Measurements from ENCODE around the gene STK36. TPM values are rescaled to one million over a fixed set of nuclear protein-coding genes. Genes with fewer than 3 reads are reported as not detected.

Gene STK36
- total RNA-seq, 1 experiment from 2014 or later, result 48.6 TPM

DNA sequence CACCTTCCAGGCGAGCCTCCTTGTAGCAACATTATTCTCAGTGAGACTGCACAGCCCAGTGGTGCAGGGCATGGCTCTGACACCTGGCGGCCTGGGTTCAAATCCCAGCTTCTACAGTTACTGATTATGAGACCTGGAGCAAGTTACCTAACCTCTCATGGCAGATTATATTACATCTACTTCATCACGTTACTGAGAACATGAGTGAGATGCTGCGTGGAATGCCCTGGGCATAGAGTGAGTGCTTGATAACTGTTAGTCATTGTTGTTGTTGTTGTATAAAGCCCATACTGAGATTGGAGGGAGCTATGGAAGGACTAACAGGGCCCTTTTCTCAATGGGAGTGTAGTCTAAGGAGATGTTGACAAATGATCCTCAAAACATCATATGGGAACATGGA is 45.5 kb upstream of the STK36 start:
- CTCF ChIA-PET, result interaction anchor here (0.6 kb wide), 1 partner anchor 183 kb away, joined by 5 read pairs; no protein-coding TSS in a partner anchor
- in situ Hi-C loops (cut with HindIII; ENCODE audit: low pct_unique_long_range_greater_than_20kb, low sequenced_read_pairs), result no loop called here

DNA sequence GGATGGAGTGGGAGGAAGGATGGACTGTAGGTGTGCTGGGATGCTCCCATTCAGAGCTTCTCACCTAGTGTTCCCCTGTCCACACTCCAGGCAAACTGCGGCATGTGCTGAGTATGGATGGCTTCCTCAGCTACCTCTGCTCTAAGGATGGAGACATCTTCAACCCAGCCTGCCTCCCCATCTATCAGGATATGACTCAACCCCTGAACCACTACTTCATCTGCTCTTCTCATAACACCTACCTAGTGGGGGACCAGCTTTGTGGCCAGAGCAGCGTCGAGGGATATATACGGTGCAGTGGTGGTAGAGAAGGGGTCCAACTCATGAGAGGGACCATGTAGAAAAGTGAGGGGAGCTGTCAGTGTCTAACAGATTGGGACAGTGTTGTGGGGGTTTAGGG is 43.9 kb upstream of the STK36 start:
- in situ Hi-C loops (cut with HindIII; ENCODE audit: low pct_unique_long_range_greater_than_20kb, low sequenced_read_pairs), result no loop called here
- H3K9me3 ChIP-seq (ENCODE audit: control insufficient read depth, insufficient read depth, low read depth, low read length), result no peaks in the 10 kb centered on the region
- no peak for DNase-seq (ENCODE audit: low read depth, low spot score)
- no peak overlapping the region for H3K27ac ChIP-seq (ENCODE audit: low read length)
- no peak for ATAC-seq
- intact Hi-C loops (cut with micrococcal nuclease; ENCODE audit: unreplicated experiment), result no loop called here
- no peak overlapping the region for H3K4me3 ChIP-seq (ENCODE audit: low read depth in 2 of 2, low read length in 2 of 2)
- TF ChIP-seq REST (IDR thresholded peaks at IDR 0.05; ENCODE audit: insufficient read depth in 1 of 2, low read depth in 2 of 2, low read length in 1 of 2) (no peak), TCF7L2 (IDR thresholded peaks at IDR 0.05; ENCODE audit: low read depth, low read length) (no peak), SIN3A (IDR thresholded peaks at IDR 0.05; ENCODE audit: borderline replicate concordance, insufficient read depth, low read depth, low read length) (no peak), POLR2AphosphoS5 (IDR thresholded peaks at IDR 0.05; ENCODE audit: low read depth, low read length) (no peak)
- TF ChIP-seq, protein P1, sequence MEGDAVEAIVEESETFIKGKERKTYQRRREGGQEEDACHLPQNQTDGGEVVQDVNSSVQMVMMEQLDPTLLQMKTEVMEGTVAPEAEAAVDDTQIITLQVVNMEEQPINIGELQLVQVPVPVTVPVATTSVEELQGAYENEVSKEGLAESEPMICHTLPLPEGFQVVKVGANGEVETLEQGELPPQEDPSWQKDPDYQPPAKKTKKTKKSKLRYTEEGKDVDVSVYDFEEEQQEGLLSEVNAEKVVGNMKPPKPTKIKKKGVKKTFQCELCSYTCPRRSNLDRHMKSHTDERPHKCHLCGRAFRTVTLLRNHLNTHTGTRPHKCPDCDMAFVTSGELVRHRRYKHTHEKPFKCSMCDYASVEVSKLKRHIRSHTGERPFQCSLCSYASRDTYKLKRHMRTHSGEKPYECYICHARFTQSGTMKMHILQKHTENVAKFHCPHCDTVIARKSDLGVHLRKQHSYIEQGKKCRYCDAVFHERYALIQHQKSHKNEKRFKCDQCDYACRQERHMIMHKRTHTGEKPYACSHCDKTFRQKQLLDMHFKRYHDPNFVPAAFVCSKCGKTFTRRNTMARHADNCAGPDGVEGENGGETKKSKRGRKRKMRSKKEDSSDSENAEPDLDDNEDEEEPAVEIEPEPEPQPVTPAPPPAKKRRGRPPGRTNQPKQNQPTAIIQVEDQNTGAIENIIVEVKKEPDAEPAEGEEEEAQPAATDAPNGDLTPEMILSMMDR (IDR thresholded peaks at IDR 0.05), result no peak
- no peaks in the 10 kb centered on the region for H3K27me3 ChIP-seq (ENCODE audit: control insufficient read depth, insufficient read depth, low read length)
- no TSS peak for BruUV-seq (replicated peaks)
- no peaks in the 10 kb centered on the region; the same call in 1 of the 2 replicates for H3K4me1 ChIP-seq (ENCODE audit: control insufficient read depth, insufficient read depth, low read length)
- ChIA-PET CTCF (interaction anchor here (0.6 kb wide), 1 partner anchor 651 kb away, joined by 3 read pairs; no protein-coding TSS in a partner anchor), POLR2A (no interaction called here)
- H3K36me3 ChIP-seq (ENCODE audit: control insufficient read depth, insufficient read depth, low read length), result no peaks in the 10 kb centered on the region

More for the DNA sequence above, 45.5 kb upstream of the STK36 start:
- Histone ChIP-seq H3K27ac (ENCODE audit: low read length) (no peak overlapping the region), H3K9me3 (ENCODE audit: control insufficient read depth, insufficient read depth, low read depth, low read length) (no peaks in the 10 kb centered on the region), H3K27me3 (ENCODE audit: control insufficient read depth, insufficient read depth, low read length) (no peaks in the 10 kb centered on the region), H3K4me3 (ENCODE audit: low read depth in 2 of 2, low read length in 2 of 2) (no peak overlapping the region), H3K4me1 (ENCODE audit: control insufficient read depth, insufficient read depth, low read length) (no peaks in the 10 kb centered on the region), H3K36me3 (ENCODE audit: control insufficient read depth, insufficient read depth, low read length) (no peaks in the 10 kb centered on the region)
- no peak for TF ChIP-seq REST (IDR thresholded peaks at IDR 0.05; ENCODE audit: insufficient read depth in 1 of 2, low read depth in 2 of 2, low read length in 1 of 2)
- no peak for TF ChIP-seq TCF7L2 (IDR thresholded peaks at IDR 0.05; ENCODE audit: low read depth, low read length)
- TF ChIP-seq, protein P1 (IDR thresholded peaks at IDR 0.05), result no peak
- TF ChIP-seq SIN3A (IDR thresholded peaks at IDR 0.05; ENCODE audit: borderline replicate concordance, insufficient read depth, low read depth, low read length), result no peak
- TF ChIP-seq POLR2AphosphoS5 (IDR thresholded peaks at IDR 0.05; ENCODE audit: low read depth, low read length), result no peak
- POLR2A ChIA-PET, result no interaction called here
- intact Hi-C loops (cut with micrococcal nuclease; ENCODE audit: unreplicated experiment), result no loop called here
- ATAC-seq, result no peak
- DNase-seq (ENCODE audit: low read depth, low spot score), result no peak
- no TSS peak for BruUV-seq (replicated peaks)
